HTR-8/SVneo (cell line): Measurements from ENCODE around the gene SLC7A6.

Experiments
- DNase-seq: peaks from one replicate; pipeline ENCODE4 v3.0.0; 2011; ENCODE audit warnings: low spot score, mixed read lengths; ENCODE audit not compliant: insufficient read length
- FAIRE-seq: peaks from 2 replicates; lab custom pipeline; 2011; peaks lifted over from hg19 to GRCh38; lab: Jason Lieb, UNC

The SLC7A6 gene

GRCh38 chr16:68335175-68335574, 70.8 kb downstream of the SLC7A6 start:
- DNase-seq = peak; percentile 23
- no peak for FAIRE-seq

- no peak for FAIRE-seq
Measured at GRCh38 chr16:68338326-68339119, 74.2 kb downstream of the SLC7A6 start.

GRCh38 chr16:68339214-68339613, 74.9 kb downstream of the SLC7A6 start:
- FAIRE-seq (peak; percentile 55), DNase-seq (no peak)

More at GRCh38 chr16:68338326-68339119, 74.2 kb downstream of the SLC7A6 start:
- DNase-seq = no peak

DNA sequence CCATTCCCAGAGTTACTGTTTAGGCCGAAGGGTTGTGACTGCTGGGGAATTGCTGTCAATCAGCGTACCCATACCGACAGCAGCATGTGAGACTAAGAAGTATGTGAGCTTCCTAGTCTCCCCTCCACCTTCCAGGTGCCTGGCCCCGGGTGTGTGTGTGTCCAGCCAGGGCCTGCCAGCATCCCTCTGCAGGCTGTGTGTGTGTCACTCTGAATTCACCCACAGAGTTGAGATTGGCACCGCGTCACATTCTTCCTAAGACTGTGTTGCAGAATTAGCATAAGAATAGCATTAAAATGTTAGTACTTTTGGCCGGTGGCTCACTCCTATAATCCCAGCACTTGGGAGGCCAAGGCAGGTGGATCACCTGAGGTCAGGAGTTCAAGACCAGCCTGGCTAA, 78.3 kb downstream of the SLC7A6 start:
- no peak for FAIRE-seq
- DNase-seq = no peak

DNA sequence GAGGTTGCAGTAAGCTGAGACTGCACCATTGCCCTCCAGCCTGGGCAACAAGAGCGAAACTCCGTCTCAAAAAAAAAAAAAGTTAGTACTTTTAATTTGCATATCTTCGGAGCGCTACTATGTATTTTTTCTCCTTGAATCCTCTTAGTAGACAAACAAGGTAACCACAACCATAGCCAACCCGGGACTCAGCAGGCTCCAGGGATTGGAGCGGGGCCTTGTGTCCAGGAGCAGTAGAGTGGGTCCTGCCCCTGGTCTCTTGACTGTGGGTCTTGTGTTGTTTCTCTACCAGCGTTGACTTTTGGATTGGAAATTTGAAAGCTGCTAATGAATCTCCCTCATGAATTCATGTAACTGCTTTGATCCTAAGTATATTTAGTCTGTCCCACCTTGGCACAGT, 78.8 kb downstream of the SLC7A6 start:
- DNase-seq (no peak), FAIRE-seq (no peak)

DNA sequence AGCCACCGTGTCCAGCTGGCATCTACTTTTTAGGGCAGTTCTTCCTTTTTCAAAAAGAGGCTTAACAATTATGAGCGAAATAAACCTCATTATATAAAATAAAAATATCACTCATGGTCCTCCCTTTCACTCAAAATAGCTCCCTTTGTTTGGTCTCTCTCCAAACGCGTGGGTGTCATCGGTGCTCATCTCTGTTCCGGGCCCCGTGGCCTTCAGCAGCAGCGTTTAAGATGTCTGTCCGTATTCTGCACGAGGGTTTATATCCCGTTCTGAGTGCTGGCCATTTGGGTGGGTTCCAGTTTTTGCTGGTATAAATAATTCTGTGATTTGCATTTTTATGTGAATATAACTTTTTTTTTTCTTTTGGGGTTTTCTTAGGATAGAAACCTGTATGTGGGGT, 79.9 kb downstream of the SLC7A6 start:
- FAIRE-seq = no peak
- no peak for DNase-seq

DNA sequence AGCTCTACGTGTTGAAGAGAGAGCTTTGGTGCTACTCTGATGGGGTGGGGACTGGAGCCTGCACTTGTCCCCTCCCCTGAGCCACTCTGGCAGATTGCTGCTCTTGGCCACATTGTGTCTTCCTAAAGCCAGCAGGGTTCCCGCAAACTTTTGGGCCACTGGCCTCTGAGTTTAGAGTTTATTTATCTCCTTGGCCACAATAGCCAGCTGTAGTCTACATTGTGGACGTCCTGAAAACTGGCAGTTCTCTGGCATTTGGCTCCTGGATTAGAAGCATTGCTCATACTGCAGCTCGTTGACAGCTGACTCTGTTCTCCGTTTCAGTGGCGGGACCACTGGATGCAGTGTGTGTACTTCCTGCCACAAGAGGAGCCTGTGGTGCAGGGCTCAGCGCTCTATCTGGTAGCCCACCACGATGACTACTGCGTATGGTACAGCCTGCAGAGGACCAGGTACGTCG, 81.1 kb downstream of the SLC7A6 start:
- FAIRE-seq (no peak), DNase-seq (no peak)

DNA sequence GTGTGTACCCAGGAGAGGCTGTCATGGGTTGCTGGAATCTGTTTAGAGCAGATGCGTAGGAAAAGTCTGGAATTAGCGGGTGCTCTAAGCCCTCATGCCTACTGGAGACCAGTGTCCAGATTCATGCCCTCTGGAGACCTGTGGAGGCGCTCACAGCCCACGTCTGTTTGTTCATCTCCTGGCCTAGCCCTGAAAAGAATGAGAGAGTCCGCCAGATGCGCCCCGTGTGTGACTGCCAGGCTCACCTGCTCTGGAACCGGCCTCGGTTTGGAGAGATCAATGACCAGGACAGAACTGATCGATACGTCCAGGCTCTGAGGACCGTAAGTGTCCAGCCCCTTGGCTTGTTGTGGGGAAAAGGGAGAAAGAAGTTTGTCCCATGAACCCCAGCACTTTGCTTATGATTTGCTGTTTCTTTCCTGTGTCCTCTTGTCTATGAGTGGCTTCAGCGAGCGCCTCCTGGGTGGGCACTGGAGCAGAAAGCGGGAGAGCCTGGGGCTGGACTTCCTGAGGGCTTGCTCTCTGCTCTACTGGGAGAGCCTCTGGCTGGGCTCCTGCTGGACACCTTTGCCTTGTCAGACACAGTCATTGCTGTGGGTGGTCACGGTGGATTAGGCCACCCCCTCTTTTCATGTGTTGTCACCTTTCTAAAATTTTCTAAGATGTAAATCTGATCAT, 81.8 kb downstream of the SLC7A6 start:
- DNase-seq (no peak), FAIRE-seq (no peak)

DNA sequence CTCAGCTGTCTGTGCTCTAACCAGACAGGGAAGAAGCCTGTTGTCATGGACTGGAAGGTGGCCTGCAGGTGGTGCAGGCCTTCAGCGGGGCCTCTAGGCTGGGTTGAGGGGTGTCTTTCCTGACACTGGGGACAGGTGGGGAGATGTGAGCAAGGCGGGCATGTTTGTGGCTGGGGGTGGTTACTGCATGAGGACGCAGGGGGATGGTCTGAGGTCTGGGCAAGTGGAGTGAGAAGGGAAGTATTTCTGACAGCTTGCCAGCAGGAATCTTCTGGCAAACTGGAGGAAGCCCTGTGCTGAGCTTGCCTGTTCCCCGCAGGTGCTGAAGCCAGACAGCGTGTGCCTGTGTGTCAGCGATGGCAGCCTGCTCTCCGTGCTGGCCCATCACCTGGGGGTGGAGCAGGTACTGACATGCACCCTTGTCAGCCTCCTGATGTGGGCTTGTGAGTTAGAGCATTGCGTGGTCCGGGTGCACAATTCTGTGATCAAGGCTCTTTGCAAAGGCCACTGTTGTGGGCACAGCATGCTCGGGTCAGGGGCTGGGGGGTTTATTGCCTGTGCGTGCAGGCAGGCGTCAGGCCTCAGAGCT, 82.7 kb downstream of the SLC7A6 start:
- DNase-seq (no peak), FAIRE-seq (no peak)

DNA sequence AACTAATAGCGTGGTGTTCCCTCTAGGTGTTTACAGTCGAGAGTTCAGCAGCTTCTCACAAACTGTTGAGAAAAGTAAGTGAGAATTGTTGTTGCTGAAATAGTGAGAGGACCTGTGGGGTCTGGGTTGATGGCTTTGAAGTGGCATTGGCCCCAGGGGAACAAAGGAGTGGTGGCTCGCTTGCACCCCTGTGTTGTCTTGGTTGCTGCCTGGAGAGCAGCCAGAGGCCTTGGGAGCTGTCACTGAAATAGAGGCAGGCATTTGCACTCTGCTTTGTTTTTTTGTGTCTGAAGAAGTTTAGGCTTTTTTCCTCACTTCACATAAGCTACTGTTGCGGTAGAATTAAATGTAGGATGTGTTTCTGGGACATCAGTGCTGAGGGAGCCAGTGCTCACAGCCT, 83.3 kb downstream of the SLC7A6 start:
- FAIRE-seq = no peak

DNA sequence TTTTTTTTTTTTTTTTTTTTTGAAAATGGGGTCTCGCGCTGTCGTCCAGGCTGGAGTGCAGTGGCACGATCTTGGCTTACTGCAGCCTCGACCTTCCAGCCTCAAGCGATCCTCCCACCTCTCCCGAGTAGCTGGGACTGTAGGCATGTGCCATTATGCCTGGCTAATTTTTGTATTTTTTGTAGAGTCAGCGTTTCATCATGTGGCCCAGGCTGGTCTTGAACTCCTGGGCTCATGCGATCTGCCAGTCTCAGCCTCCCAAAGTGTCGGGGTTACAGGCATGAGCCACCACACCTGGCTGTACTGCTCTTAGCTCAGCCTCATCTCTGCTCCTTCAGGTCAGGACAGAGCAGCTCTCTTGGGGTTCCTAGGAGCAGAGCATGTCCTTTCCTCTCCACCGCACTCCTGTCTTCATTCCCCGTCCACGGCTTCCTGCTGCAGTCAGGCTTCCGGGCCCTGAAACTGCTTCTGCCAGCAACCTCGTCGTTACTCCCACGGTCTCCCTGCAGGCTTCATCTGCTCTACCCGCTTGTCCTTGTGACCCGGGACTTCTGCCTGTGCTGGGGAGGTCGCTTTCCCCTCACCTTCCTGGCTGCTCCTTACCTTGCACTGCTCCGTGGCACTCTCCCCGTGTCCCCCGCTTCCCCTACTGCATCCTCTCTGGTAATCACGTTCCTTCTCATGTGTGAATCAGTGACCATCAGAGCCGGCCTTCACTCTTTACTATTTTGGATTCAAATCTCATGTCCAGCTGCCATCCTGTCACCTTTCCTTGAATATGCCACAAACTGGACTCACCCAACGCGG, 84.5 kb downstream of the SLC7A6 start:
- peak; percentile 57 for FAIRE-seq
- no peak for DNase-seq

More for the DNA sequence above, 83.3 kb downstream of the SLC7A6 start:
- no peak for DNase-seq

DNA sequence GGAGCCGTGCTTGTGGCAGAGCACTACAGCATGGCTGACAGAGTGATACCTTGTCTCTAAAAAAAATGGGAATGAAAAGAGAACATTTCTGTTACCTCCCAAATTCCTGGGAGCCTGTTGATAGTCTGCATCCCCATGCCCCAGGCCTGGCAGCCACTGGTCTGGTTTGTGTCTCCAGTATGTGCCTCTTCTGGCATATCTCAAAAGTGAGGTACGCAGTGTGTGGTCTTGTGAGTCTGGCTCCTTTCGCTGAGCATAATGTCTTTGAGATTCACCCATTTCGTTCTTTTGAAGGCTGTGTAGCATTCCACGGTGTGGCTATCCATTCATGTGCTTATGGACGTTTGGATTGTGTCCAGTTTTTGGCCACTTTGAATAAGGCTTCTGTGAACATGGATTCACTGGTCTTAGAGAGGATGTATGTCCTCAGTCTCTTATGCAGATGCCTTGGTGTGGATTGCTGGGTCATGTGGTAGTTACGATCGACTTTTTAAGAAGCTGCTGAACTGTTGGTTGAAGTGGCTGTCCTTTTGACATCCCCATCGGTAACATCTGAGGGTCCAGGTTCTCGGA, 85.6 kb downstream of the SLC7A6 start:
- FAIRE-seq (peak; percentile 59), DNase-seq (no peak)

DNA sequence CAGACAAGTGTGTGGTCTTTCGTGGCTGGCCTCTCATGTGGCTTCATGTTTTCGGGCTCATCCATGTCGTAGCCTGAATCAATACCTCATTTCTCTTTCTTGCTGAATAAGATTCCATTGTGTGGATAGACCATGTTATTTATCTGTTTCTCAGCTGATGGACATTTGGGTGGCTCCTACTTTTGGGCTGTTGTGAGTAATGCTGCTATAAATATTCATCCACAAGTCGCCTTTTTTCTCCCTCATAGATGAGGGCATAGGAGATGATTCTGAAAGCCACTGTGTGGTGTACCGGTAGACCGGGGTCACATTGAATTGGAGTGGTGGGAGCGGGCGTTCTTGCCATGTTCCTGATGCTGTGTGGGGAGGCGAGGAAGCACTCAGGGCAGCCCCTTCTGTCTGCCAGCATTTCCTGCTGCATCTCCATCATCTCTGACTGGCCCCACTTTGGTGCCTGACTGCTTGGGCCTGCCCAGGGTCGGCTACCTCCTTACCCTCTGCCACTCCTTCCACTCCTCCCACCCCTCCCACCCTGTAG, 86.6 kb downstream of the SLC7A6 start:
- DNase-seq (no peak), FAIRE-seq (no peak)
